COLO668 (cell line): Measurements from ENCODE around the gene MANF.

ENCODE experiments used
- DNase-seq: peaks from one replicate; lab custom pipeline; 2025; ENCODE audit not compliant: unreplicated experiment; lab: John Stamatoyannopoulos, UW

MANF gene

GRCh38 chr3:51429138-51429537 is 44.0 kb downstream of the MANF start:
- no peak for DNase-seq

- no peak for DNase-seq
Observed at GRCh38 chr3:51434110-51434509, 49.0 kb downstream of the MANF start.

GRCh38 chr3:51434746-51435327 is 49.7 kb downstream of the MANF start:
- peak; percentile 18 for DNase-seq

- DNase-seq: no peak
Observed at GRCh38 chr3:51436998-51437639, 52.0 kb downstream of the MANF start.
